Measurements from ENCODE around the gene CD2AP. TPM values are rescaled to one million over a fixed set of nuclear protein-coding genes. Genes with fewer than 3 reads are reported as not detected.

The CD2AP gene
- total and polyA plus RNA-seq, 9 of the 15 experiments (the other 6 are each of a cell fraction or from before 2014, with no cell fraction given) = 9.4 to 69.7 (median 38.7) TPM

DNA sequence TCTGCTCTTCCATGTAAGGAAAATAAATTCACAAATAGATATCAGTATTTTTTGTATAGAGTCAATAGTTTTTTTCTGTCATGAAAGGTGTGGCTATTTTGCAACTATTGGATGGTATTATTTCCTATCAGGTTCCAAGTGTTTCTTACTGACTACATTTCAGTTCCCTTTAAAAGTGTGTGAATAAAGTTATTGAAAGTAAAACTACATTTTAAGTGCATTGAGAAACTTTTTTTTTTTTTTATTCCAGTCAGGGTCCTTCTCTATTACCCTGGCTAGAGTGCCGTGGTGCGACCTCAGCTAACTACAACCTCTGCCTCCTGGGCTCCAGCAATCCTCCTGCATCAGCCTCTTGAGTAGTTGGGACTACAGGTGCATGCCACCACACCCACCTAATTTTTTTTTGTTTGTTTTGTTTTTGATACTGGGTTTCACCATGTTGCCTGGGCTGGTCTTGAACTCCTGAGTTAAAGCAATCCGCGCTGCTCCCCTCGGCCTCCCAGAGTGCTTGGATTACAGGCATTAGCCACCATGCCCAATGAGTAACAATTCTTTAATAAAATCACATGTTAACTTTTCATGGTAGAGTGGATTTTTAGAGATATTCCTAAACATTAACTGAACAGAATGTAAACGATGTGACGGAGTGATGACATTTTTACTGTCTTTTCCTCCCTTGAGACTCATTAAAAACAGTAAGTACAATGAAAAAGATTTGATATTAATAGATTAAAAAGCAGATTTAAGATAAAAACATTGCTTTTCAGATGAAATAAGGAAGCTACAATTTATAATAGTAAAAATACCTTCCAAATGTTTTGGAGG is 151.1 kb downstream of the CD2AP start (continued):
- TF ChIP-seq, protein P1, sequence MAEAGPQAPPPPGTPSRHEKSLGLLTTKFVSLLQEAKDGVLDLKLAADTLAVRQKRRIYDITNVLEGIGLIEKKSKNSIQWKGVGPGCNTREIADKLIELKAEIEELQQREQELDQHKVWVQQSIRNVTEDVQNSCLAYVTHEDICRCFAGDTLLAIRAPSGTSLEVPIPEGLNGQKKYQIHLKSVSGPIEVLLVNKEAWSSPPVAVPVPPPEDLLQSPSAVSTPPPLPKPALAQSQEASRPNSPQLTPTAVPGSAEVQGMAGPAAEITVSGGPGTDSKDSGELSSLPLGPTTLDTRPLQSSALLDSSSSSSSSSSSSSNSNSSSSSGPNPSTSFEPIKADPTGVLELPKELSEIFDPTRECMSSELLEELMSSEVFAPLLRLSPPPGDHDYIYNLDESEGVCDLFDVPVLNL (CRISPR knock-in tag; IDR thresholded peaks at IDR 0.05; ENCODE audit: low read depth) = no peak
- TF ChIP-seq, protein P2, sequence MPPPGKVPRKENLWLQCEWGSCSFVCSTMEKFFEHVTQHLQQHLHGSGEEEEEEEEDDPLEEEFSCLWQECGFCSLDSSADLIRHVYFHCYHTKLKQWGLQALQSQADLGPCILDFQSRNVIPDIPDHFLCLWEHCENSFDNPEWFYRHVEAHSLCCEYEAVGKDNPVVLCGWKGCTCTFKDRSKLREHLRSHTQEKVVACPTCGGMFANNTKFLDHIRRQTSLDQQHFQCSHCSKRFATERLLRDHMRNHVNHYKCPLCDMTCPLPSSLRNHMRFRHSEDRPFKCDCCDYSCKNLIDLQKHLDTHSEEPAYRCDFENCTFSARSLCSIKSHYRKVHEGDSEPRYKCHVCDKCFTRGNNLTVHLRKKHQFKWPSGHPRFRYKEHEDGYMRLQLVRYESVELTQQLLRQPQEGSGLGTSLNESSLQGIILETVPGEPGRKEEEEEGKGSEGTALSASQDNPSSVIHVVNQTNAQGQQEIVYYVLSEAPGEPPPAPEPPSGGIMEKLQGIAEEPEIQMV (tag; conservative IDR thresholded peaks at IDR 0.05; ENCODE audit: low read depth) = no peak
- TF ChIP-seq CXXC5 (CRISPR knock-in tag; IDR thresholded peaks at IDR 0.05) (no peak), SREBF1 (IDR thresholded peaks at IDR 0.05; ENCODE audit: borderline replicate concordance, low read depth, low read length) (no peak), GABPA (tag; conservative IDR thresholded peaks at IDR 0.05; ENCODE audit: low read depth) (no peak), LEF1 (IDR thresholded peaks at IDR 0.05) (no peak), HNRNPL (IDR thresholded peaks at IDR 0.05; ENCODE audit: low read depth, low read length) (no peak), MAFF (IDR thresholded peaks at IDR 0.05; ENCODE audit: low read length) (no peak), FOXJ3 (CRISPR knock-in tag; IDR thresholded peaks at IDR 0.05) (no peak), POLR2B (IDR thresholded peaks at IDR 0.05; ENCODE audit: low read depth, partially characterized antibody) (peak; percentile 18), DACH1 (IDR thresholded peaks at IDR 0.05; ENCODE audit: partially characterized antibody) (no peak)
- TF ChIP-seq, protein P3, sequence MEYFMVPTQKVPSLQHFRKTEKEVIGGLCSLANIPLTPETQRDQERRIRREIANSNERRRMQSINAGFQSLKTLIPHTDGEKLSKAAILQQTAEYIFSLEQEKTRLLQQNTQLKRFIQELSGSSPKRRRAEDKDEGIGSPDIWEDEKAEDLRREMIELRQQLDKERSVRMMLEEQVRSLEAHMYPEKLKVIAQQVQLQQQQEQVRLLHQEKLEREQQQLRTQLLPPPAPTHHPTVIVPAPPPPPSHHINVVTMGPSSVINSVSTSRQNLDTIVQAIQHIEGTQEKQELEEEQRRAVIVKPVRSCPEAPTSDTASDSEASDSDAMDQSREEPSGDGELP (CRISPR knock-in tag; IDR thresholded peaks at IDR 0.05; ENCODE audit: borderline replicate concordance) = no peak
- TF ChIP-seq, protein P4, sequence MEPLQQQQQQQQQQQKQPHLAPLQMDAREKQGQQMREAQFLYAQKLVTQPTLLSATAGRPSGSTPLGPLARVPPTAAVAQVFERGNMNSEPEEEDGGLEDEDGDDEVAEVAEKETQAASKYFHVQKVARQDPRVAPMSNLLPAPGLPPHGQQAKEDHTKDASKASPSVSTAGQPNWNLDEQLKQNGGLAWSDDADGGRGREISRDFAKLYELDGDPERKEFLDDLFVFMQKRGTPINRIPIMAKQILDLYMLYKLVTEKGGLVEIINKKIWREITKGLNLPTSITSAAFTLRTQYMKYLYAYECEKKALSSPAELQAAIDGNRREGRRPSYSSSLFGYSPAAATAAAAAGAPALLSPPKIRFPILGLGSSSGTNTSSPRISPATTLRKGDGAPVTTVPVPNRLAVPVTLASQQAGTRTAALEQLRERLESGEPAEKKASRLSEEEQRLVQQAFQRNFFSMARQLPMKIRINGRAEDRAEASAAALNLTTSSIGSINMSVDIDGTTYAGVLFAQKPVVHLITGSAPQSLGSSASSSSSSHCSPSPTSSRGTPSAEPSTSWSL (CRISPR knock-in tag; IDR thresholded peaks at IDR 0.05; ENCODE audit: borderline replicate concordance) = no peak
